ENCODE measurements around the gene ARVCF. TPM values are rescaled to one million over a fixed set of nuclear protein-coding genes. Genes with fewer than 3 reads are reported as not detected.

ARVCF gene
- total and polyA plus RNA-seq, 2 donors (not counting 3 experiments of a cell fraction or from before 2014, with no cell fraction given), result 81.3 to 105 TPM

- DNase-seq (ENCODE audit: low read depth, low spot score) (no peak), FAIRE-seq (no peak)
- Histone ChIP-seq H2AFZ (ENCODE audit: low read depth, low read length) (no peak overlapping the region), H4K20me1 (replicated peaks; ENCODE audit: control insufficient read depth, extremely low read depth, insufficient read depth, low read length) (no peaks in the 10 kb centered on the region), H3K9me1 (replicated peaks; ENCODE audit: control insufficient read depth, extremely low read depth, insufficient read depth, low read length) (no peaks in the 10 kb centered on the region), H3K27ac (ENCODE audit: insufficient read depth, low read depth, low read length) (no peak overlapping the region), H3K4me3 (replicated peaks in 1 of 3; ENCODE audit: insufficient read depth in 1 of 3, low read depth in 1 of 3, low read length in 3 of 3) (no peak overlapping the region), H3K4me2 (ENCODE audit: insufficient read depth, low read length) (no peak overlapping the region), H3K27me3 (ENCODE audit: control insufficient read depth in 2 of 2, insufficient read depth in 2 of 2, low read length in 2 of 2) (no peaks in the 10 kb centered on the region), H3K9ac (replicated peaks; ENCODE audit: extremely low read depth, insufficient read depth, low read length) (no peak overlapping the region), H3K4me1 (ENCODE audit: control insufficient read depth, extremely low read depth, insufficient read depth, low read length) (no peaks in the 10 kb centered on the region), H3K79me2 (ENCODE audit: control insufficient read depth, insufficient read depth, low read length) (no peaks in the 10 kb centered on the region), H3K9me3 (replicated peaks; ENCODE audit: control insufficient read depth, insufficient read depth, low read length) (no peaks in the 10 kb centered on the region), H3K36me3 (ENCODE audit: control insufficient read depth in 2 of 2, extremely low read depth in 1 of 2, insufficient read depth in 2 of 2, low read length in 2 of 2) (peaks cover 0 to 32% of the 10 kb centered on the region in 2 experiments)
- no TSS peak for BruUV-seq (replicated peaks)
- POLR2A ChIA-PET, result no interaction called here
- TF ChIP-seq GATA2 (IDR thresholded peaks at IDR 0.05; ENCODE audit: insufficient read depth, insufficient read length, low read depth, low read length) (no peak), FOS (IDR thresholded peaks at IDR 0.05; ENCODE audit: borderline replicate concordance, insufficient read depth, low read length) (no peak), POLR2A (IDR thresholded peaks at IDR 0.05; ENCODE audit: low read depth, low read length) (no peak), MYC (IDR thresholded peaks at IDR 0.05; ENCODE audit: low read depth, low read length) (no peak), EZH2 (IDR thresholded peaks at IDR 0.05; ENCODE audit: borderline replicate concordance, low read depth, low read length, severe bottlenecking) (no peak), MAX (IDR thresholded peaks at IDR 0.05; ENCODE audit: insufficient read depth, insufficient read length) (no peak)
- dilution Hi-C loops (cut with MboI; ENCODE audit: extremely low pct_ligation_motif_present, low sequenced_read_pairs), result no loop called here
- CTCF ChIA-PET, result no interaction called here
- intact Hi-C loops (cut with micrococcal nuclease), result no loop called here
These were observed 38.5 kb upstream of the ARVCF start for GRCh38 chr22:20055144-20055543.

- Histone ChIP-seq H3K9me3 (replicated peaks; ENCODE audit: control insufficient read depth, insufficient read depth, low read length) (no peaks in the 10 kb centered on the region), H2AFZ (ENCODE audit: low read depth, low read length) (no peak overlapping the region), H3K36me3 (ENCODE audit: control insufficient read depth in 2 of 2, extremely low read depth in 1 of 2, insufficient read depth in 2 of 2, low read length in 2 of 2) (peaks cover 0 to 32% of the 10 kb centered on the region in 2 experiments), H3K4me1 (ENCODE audit: control insufficient read depth, extremely low read depth, insufficient read depth, low read length) (no peaks in the 10 kb centered on the region), H3K9ac (replicated peaks; ENCODE audit: extremely low read depth, insufficient read depth, low read length) (no peak overlapping the region), H3K79me2 (ENCODE audit: control insufficient read depth, insufficient read depth, low read length) (no peaks in the 10 kb centered on the region), H3K4me3 (replicated peaks in 1 of 3; ENCODE audit: insufficient read depth in 1 of 3, low read depth in 1 of 3, low read length in 3 of 3) (no peak overlapping the region), H3K4me2 (ENCODE audit: insufficient read depth, low read length) (no peak overlapping the region), H4K20me1 (replicated peaks; ENCODE audit: control insufficient read depth, extremely low read depth, insufficient read depth, low read length) (no peaks in the 10 kb centered on the region), H3K9me1 (replicated peaks; ENCODE audit: control insufficient read depth, extremely low read depth, insufficient read depth, low read length) (no peaks in the 10 kb centered on the region), H3K27ac (ENCODE audit: insufficient read depth, low read depth, low read length) (no peak overlapping the region), H3K27me3 (ENCODE audit: control insufficient read depth in 2 of 2, insufficient read depth in 2 of 2, low read length in 2 of 2) (no peaks in the 10 kb centered on the region)
- no peak for DNase-seq (ENCODE audit: low read depth, low spot score)
- intact Hi-C loops (cut with micrococcal nuclease), result no loop called here
- no TSS peak for BruUV-seq (replicated peaks)
- dilution Hi-C loops (cut with MboI; ENCODE audit: extremely low pct_ligation_motif_present, low sequenced_read_pairs), result no loop called here
- POLR2A ChIA-PET, result no interaction called here
- no peak for FAIRE-seq
- CTCF ChIA-PET, result no interaction called here
- no peak for TF ChIP-seq MYC (IDR thresholded peaks at IDR 0.05; ENCODE audit: low read depth, low read length)
- no peak for TF ChIP-seq JUN (IDR thresholded peaks at IDR 0.05; ENCODE audit: borderline replicate concordance, insufficient read depth, insufficient read length, low read depth)
- no peak for TF ChIP-seq POLR2A (IDR thresholded peaks at IDR 0.05; ENCODE audit: low read depth, low read length)
- no peak for TF ChIP-seq MAX (IDR thresholded peaks at IDR 0.05; ENCODE audit: insufficient read depth, insufficient read length)
- no peak for TF ChIP-seq EZH2 (IDR thresholded peaks at IDR 0.05; ENCODE audit: borderline replicate concordance, low read depth, low read length, severe bottlenecking)
- no peak for TF ChIP-seq POLR2AphosphoS5 (IDR thresholded peaks at IDR 0.05; ENCODE audit: insufficient read depth, low read depth, low read length)
- TF ChIP-seq GATA2 (IDR thresholded peaks at IDR 0.05; ENCODE audit: insufficient read depth, insufficient read length, low read depth, low read length), result no peak
- TF ChIP-seq CTCF (IDR thresholded peaks at IDR 0.05; ENCODE audit: extremely low read depth in 1 of 2, insufficient read depth in 1 of 2, low read depth in 1 of 2, low read length in 2 of 2), result no peak
- no peak for TF ChIP-seq FOS (IDR thresholded peaks at IDR 0.05; ENCODE audit: borderline replicate concordance, insufficient read depth, low read length)
These were observed 37.9 kb upstream of the ARVCF start for GRCh38 chr22:20054485-20054884.

Measured in endothelial cell of umbilical vein (primary cell).